Ishikawa (cell line): ENCODE data around the gene RRBP1.

Experiments
- CEBPB ChIP-seq: IDR thresholded peaks from 2 replicates; pipeline ENCODE4 v1.6.1; 2012
- CREB1 ChIP-seq: IDR thresholded peaks from 2 replicates; pipeline ENCODE4 v1.6.1; 2012; ENCODE audit warnings: low read depth
- EGR1 ChIP-seq: IDR thresholded peaks from 2 replicates; pipeline ENCODE4 v1.6.1; 2012
- EP300 ChIP-seq: IDR thresholded peaks from 2 replicates; pipeline ENCODE4 v1.6.1; 2012; ENCODE audit warnings: borderline replicate concordance
- FOXM1 ChIP-seq: IDR thresholded peaks from 2 replicates; pipeline ENCODE4 v1.6.1; 2012; ENCODE audit warnings: low read depth, borderline replicate concordance
- NFIC ChIP-seq: IDR thresholded peaks from 2 replicates; pipeline ENCODE4 v1.6.1; 2012
- RAD21 ChIP-seq: IDR thresholded peaks from 2 replicates; pipeline ENCODE4 v1.6.1; 2012; ENCODE audit warnings: low read depth
- TAF1 ChIP-seq: IDR thresholded peaks from 2 replicates; pipeline ENCODE4 v1.6.1; 2012; ENCODE audit warnings: low read depth, mild to moderate bottlenecking
- TCF12 ChIP-seq: IDR thresholded peaks from 2 replicates; pipeline ENCODE4 v1.6.1; 2012; ENCODE audit warnings: low read depth
- TEAD4 ChIP-seq: IDR thresholded peaks from 2 replicates; pipeline ENCODE4 v1.6.1; 2012
- YY1 ChIP-seq: IDR thresholded peaks from 2 replicates; pipeline ENCODE4 v1.6.1; 2012; ENCODE audit warnings: low read depth
- ZBTB7A ChIP-seq: IDR thresholded peaks from 2 replicates; pipeline ENCODE4 v1.6.1; 2012; ENCODE audit warnings: low read depth
- TF ChIP-seq, protein P1 (sequence below): IDR thresholded peaks from 2 replicates; pipeline ENCODE4 v1.6.1; 2012; ENCODE audit warnings: low read depth, mild to moderate bottlenecking
- TF ChIP-seq, protein P2 (sequence below): IDR thresholded peaks from 2 replicates; pipeline ENCODE4 v1.6.1; 2012
- TF ChIP-seq, protein P3 (sequence below): IDR thresholded peaks from 2 replicates; pipeline ENCODE4 v1.6.1; 2012

RRBP1 gene

DNA sequence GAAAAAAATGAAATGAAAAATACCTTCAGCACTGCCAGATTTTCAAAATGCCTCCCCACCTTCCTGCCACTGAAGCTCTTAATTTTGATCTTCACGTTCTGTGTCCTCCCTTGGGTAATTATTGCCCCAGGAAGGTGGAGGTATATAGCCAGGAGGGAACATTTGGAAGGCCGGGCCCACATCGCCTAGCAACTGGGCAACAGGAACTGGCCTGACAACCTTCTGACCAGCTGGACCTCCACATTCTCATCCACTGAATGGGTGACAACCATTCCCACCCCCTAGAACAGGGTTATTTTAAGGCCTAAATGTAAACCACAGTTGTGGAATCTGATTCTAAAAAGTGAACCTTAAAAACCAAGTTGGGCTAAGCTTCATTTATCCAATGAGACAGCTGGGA is 3.2 kb downstream of the RRBP1 start:
- TF ChIP-seq NFIC (no peak), CREB1 (no peak), RAD21 (no peak), TEAD4 (no peak), YY1 (no peak), EP300 (no peak), CEBPB (no peak), TCF12 (no peak), ZBTB7A (no peak), FOXM1 (no peak)
- TF ChIP-seq, protein P1, sequence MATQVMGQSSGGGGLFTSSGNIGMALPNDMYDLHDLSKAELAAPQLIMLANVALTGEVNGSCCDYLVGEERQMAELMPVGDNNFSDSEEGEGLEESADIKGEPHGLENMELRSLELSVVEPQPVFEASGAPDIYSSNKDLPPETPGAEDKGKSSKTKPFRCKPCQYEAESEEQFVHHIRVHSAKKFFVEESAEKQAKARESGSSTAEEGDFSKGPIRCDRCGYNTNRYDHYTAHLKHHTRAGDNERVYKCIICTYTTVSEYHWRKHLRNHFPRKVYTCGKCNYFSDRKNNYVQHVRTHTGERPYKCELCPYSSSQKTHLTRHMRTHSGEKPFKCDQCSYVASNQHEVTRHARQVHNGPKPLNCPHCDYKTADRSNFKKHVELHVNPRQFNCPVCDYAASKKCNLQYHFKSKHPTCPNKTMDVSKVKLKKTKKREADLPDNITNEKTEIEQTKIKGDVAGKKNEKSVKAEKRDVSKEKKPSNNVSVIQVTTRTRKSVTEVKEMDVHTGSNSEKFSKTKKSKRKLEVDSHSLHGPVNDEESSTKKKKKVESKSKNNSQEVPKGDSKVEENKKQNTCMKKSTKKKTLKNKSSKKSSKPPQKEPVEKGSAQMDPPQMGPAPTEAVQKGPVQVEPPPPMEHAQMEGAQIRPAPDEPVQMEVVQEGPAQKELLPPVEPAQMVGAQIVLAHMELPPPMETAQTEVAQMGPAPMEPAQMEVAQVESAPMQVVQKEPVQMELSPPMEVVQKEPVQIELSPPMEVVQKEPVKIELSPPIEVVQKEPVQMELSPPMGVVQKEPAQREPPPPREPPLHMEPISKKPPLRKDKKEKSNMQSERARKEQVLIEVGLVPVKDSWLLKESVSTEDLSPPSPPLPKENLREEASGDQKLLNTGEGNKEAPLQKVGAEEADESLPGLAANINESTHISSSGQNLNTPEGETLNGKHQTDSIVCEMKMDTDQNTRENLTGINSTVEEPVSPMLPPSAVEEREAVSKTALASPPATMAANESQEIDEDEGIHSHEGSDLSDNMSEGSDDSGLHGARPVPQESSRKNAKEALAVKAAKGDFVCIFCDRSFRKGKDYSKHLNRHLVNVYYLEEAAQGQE: no peak
- TF ChIP-seq, protein P2, sequence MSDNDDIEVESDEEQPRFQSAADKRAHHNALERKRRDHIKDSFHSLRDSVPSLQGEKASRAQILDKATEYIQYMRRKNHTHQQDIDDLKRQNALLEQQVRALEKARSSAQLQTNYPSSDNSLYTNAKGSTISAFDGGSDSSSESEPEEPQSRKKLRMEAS: no peak
- TF ChIP-seq, protein P3, sequence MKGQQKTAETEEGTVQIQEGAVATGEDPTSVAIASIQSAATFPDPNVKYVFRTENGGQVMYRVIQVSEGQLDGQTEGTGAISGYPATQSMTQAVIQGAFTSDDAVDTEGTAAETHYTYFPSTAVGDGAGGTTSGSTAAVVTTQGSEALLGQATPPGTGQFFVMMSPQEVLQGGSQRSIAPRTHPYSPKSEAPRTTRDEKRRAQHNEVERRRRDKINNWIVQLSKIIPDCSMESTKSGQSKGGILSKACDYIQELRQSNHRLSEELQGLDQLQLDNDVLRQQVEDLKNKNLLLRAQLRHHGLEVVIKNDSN: no peak

DNA sequence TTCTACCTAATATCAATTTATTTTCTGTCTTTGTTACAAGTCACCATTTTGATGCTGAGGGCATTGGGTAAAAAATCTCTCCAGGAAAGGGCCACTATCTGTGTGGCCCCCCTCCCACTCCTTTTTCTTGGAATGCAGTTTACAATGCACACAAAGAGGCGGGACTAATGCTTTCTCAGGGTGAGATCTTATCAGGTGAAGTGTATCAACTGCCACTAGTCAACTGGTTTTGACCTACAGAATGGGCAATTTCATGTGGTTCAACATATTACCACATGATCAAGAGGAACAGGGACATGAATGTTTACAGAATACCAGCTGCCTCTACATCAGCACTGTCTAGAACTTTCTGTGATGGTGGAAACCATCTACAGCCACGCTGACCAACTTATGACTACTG is 3.7 kb downstream of the RRBP1 start:
- TF ChIP-seq EP300 (no peak), RAD21 (no peak), YY1 (no peak), CEBPB (no peak), TCF12 (no peak), ZBTB7A (no peak), TEAD4 (no peak), FOXM1 (no peak)
- TF ChIP-seq, protein P3: no peak
- TF ChIP-seq, protein P1: no peak
- TF ChIP-seq, protein P2: no peak

DNA sequence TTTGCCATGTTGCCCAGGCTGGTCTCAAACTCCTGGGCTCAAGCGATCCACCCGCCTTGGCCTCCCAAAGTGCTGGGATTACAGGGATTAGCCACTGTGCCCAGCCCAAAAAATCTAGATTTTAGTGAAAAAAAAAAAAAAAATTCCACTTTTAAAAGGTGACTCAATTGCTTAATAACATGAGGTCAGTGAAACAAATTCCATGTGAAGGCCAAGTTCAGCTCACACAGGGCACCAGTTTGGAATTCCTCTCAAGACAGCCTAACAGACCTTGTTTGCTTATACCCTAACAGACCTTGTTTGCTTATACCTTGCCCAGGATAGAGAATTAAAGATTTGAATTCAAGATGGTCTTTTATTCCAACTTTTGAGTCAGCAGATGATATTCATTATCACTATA is 5.1 kb downstream of the RRBP1 start:
- TF ChIP-seq YY1 (no peak), TCF12 (no peak), CREB1 (no peak), RAD21 (no peak), FOXM1 (no peak), EGR1 (no peak)
- TF ChIP-seq, protein P2: no peak

DNA sequence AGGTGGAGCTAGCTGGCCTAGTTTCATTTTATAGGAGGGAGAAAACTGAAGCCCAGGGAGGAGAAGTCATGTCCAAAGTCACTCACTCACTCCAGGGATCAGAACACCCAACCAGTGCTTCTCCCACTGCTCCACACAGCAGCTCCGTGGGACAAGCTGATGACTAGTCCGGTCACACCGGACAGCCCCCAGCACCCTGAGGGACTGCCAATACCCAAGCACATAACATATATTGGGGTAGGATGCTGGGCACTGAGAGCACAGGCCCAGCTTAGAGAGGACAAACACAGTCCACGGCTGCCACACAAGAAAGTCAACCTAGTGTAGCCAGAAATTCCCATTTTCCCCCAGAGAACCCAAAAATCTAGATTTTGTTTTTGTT is 5.7 kb downstream of the RRBP1 start:
- no peak for TF ChIP-seq CREB1
- TF ChIP-seq, protein P3: no peak
- TF ChIP-seq ZBTB7A: no peak
- TF ChIP-seq, protein P1: no peak
- TF ChIP-seq EP300: no peak
- TF ChIP-seq, protein P2: no peak
- no peak for TF ChIP-seq RAD21
- TF ChIP-seq TEAD4: no peak
- TF ChIP-seq TAF1: no peak
- TF ChIP-seq EGR1: no peak
